ENCODE measurements around the gene DNAH7. TPM values are rescaled to one million over a fixed set of nuclear protein-coding genes. Genes with fewer than 3 reads are reported as not detected.
"Not testable (repeated sequence)": the region's sequence is repeated elsewhere in the genome, so short reads cannot be mapped to it uniquely, and the experiment has no call there.

DNAH7 gene
- total RNA-seq, 1 donor from 2014 or later, result 0.06 TPM

GRCh38 chr2:195945056-195945455 lies 123.6 kb downstream of the DNAH7 start:
- no peak for TF ChIP-seq CTCF (conservative IDR thresholded peaks at IDR 0.05; ENCODE audit: low read depth, low read length)
- no peak for DNase-seq (ENCODE audit: low read depth)

GRCh38 chr2:195937176-195937575 lies 131.5 kb downstream of the DNAH7 start:
- DNase-seq (ENCODE audit: low read depth), result no peak
- H3K4me3 ChIP-seq (ENCODE audit: low read depth, low read length), result no peak overlapping the region
- no peak for TF ChIP-seq CTCF (conservative IDR thresholded peaks at IDR 0.05; ENCODE audit: low read depth, low read length)

More at GRCh38 chr2:195945056-195945455, 123.6 kb downstream of the DNAH7 start:
- H3K4me3 ChIP-seq (ENCODE audit: low read depth, low read length), result no peak overlapping the region

GRCh38 chr2:195934484-195934883 lies 134.2 kb downstream of the DNAH7 start:
- no peak overlapping the region for H3K4me3 ChIP-seq (ENCODE audit: low read depth, low read length)
- no peak for DNase-seq (ENCODE audit: low read depth)
- no peak for TF ChIP-seq CTCF (conservative IDR thresholded peaks at IDR 0.05; ENCODE audit: low read depth, low read length)

GRCh38 chr2:195929531-195929930 lies 139.1 kb downstream of the DNAH7 start:
- no peak for TF ChIP-seq CTCF (conservative IDR thresholded peaks at IDR 0.05; ENCODE audit: low read depth, low read length)
- no peak overlapping the region for H3K4me3 ChIP-seq (ENCODE audit: low read depth, low read length)
- DNase-seq (ENCODE audit: low read depth), result no peak

- no peak for TF ChIP-seq CTCF (conservative IDR thresholded peaks at IDR 0.05; ENCODE audit: low read depth, low read length)
- DNase-seq (ENCODE audit: low read depth), result no peak
- no peak overlapping the region for H3K4me3 ChIP-seq (ENCODE audit: low read depth, low read length)
These were observed 143.5 kb downstream of the DNAH7 start for GRCh38 chr2:195925120-195925519.

GRCh38 chr2:195923889-195924288 lies 144.7 kb downstream of the DNAH7 start:
- DNase-seq (ENCODE audit: low read depth), result no peak
- no peak overlapping the region for H3K4me3 ChIP-seq (ENCODE audit: low read depth, low read length)
- no peak for TF ChIP-seq CTCF (conservative IDR thresholded peaks at IDR 0.05; ENCODE audit: low read depth, low read length)

GRCh38 chr2:195917021-195917600 lies 151.5 kb downstream of the DNAH7 start:
- not testable (repeated sequence) for H3K4me3 ChIP-seq (ENCODE audit: low read depth, low read length); DNase-seq (ENCODE audit: low read depth)
